HEK293 (cell line): ENCODE data around the gene CDC42EP5.
A peak's percentile ranks its signal among the peaks of the same experiment; 100 is the strongest.

ENCODE experiments used
- CTCF ChIA-PET: fragments of 350-600 bp; formaldehyde crosslinking; extraction: SDS; loops from one replicate; lab custom pipeline; 2021; ENCODE audit warnings: antibody characterized with exemption; lab: Yijun Ruan, JAX
- POLR2A ChIA-PET: fragments of 300-600 bp; formaldehyde crosslinking; extraction: SDS; loops from one replicate; lab custom pipeline; 2020; ENCODE audit warnings: antibody characterized with exemption, inconsistent platforms; lab: Yijun Ruan, JAX
- H3K27ac ChIP-seq: fragments of 200-500 bp; sonication (Bioruptor generic); 2 replicates; pipeline ENCODE4 v1.5.1; 2014; ENCODE audit warnings: low read depth, low read length, control low read depth, inconsistent platforms; ENCODE audit errors: extremely low read depth
- H3K36me3 ChIP-seq, 2 experiments: fragments of 200-500 bp in 1 of 2; sonication (Bioruptor generic) in 1 of 2; 1 replicate in 1 of 2; 2 replicates in 1 of 2; pipeline ENCODE4 v1.5.1; 2014 to 2017; ENCODE audit warnings: inconsistent platforms in 2 of 2, low read length in 2 of 2; ENCODE audit not compliant: control insufficient read depth in 2 of 2, insufficient read depth in 1 of 2
- H3K4me1 ChIP-seq: fragments of 200-500 bp; sonication (Bioruptor generic); 2 replicates; pipeline ENCODE4 v1.5.1; 2014; ENCODE audit warnings: mild to moderate bottlenecking, low read length, inconsistent platforms; ENCODE audit not compliant: control insufficient read depth, insufficient read depth
- H3K4me3 ChIP-seq: 2 replicates; pipeline ENCODE4 v1.5.1; 2011; ENCODE audit warnings: low read depth, mild to moderate bottlenecking, control low read depth, low read length, moderate library complexity
- H3K9me3 ChIP-seq: fragments of 200-500 bp; sonication (Bioruptor generic); 2 replicates; pipeline ENCODE4 v1.5.1; 2014; ENCODE audit warnings: low read depth, low read length, inconsistent platforms; ENCODE audit not compliant: control insufficient read depth, insufficient read depth
- ELK4 ChIP-seq: IDR thresholded peaks from 2 replicates; pipeline ENCODE4 v1.6.1; 2011; ENCODE audit warnings: mild to moderate bottlenecking, low read depth, low read length, borderline replicate concordance
- INSM2 ChIP-seq: fragments of 450-650 bp; formaldehyde crosslinking; IDR thresholded peaks from 2 replicates; pipeline ENCODE4 v1.5.1; 2016; ENCODE audit warnings: missing biosample characterization, missing genetic modification characterization
- KLF1 ChIP-seq: fragments of 450-650 bp; formaldehyde crosslinking; IDR thresholded peaks from 2 replicates; pipeline ENCODE4 v1.5.1; 2016; ENCODE audit warnings: missing biosample characterization, missing genetic modification characterization
- KLF16 ChIP-seq: fragments of 450-650 bp; formaldehyde crosslinking; IDR thresholded peaks from 2 replicates; pipeline ENCODE4 v1.5.1; 2017; ENCODE audit warnings: missing biosample characterization, missing genetic modification characterization
- KLF9 ChIP-seq: fragments of 450-650 bp; formaldehyde crosslinking; IDR thresholded peaks from 2 replicates; pipeline ENCODE4 v1.5.1; 2016; ENCODE audit warnings: missing biosample characterization, missing genetic modification characterization, low read depth
- OVOL3 ChIP-seq: fragments of 450-650 bp; formaldehyde crosslinking; IDR thresholded peaks from 2 replicates; pipeline ENCODE4 v1.5.1; 2016; ENCODE audit warnings: missing biosample characterization, missing genetic modification characterization
- YY2 ChIP-seq: fragments of 450-650 bp; formaldehyde crosslinking; IDR thresholded peaks from 2 replicates; pipeline ENCODE4 v1.5.1; 2016; ENCODE audit warnings: missing biosample characterization, missing genetic modification characterization
- ZBTB48 ChIP-seq: fragments of 450-650 bp; formaldehyde crosslinking; IDR thresholded peaks from 2 replicates; pipeline ENCODE4 v1.5.1; 2016; ENCODE audit warnings: missing biosample characterization, missing genetic modification characterization
- ZNF132 ChIP-seq: fragments of 450-650 bp; formaldehyde crosslinking; IDR thresholded peaks from 2 replicates; pipeline ENCODE4 v1.5.1; 2017; ENCODE audit warnings: missing biosample characterization, missing genetic modification characterization, borderline replicate concordance
- ZNF341 ChIP-seq: fragments of 450-650 bp; formaldehyde crosslinking; IDR thresholded peaks from 2 replicates; pipeline ENCODE4; 2016; ENCODE audit warnings: low read depth, missing biosample characterization, missing genetic modification characterization
- ZNF423 ChIP-seq: fragments of 450-650 bp; formaldehyde crosslinking; IDR thresholded peaks from 2 replicates; pipeline ENCODE4 v1.5.1; 2016; ENCODE audit warnings: missing biosample characterization, missing genetic modification characterization
- ZNF48 ChIP-seq: fragments of 450-650 bp; formaldehyde crosslinking; IDR thresholded peaks from 2 replicates; pipeline ENCODE4 v1.5.1; 2016; ENCODE audit warnings: missing biosample characterization, missing genetic modification characterization
- ZNF518A ChIP-seq: fragments of 450-650 bp; formaldehyde crosslinking; conservative IDR thresholded peaks from 2 replicates; pipeline ENCODE4 v1.5.1; 2016; ENCODE audit warnings: low read depth, missing biosample characterization, missing genetic modification characterization
- ZNF555 ChIP-seq: fragments of 450-650 bp; formaldehyde crosslinking; conservative IDR thresholded peaks from 2 replicates; pipeline ENCODE4 v1.5.1; 2017; ENCODE audit warnings: missing biosample characterization, mild to moderate bottlenecking, missing genetic modification characterization, inconsistent platforms
- ZNF629 ChIP-seq: fragments of 450-650 bp; formaldehyde crosslinking; IDR thresholded peaks from 2 replicates; pipeline ENCODE4 v1.5.1; 2017; ENCODE audit warnings: missing biosample characterization, missing genetic modification characterization
- ZNF747 ChIP-seq: fragments of 450-650 bp; formaldehyde crosslinking; IDR thresholded peaks from 2 replicates; pipeline ENCODE4 v1.5.1; 2016; ENCODE audit warnings: missing biosample characterization, missing genetic modification characterization
- ZNF768 ChIP-seq: fragments of 450-650 bp; formaldehyde crosslinking; IDR thresholded peaks from 2 replicates; pipeline ENCODE4 v1.5.1; 2018; ENCODE audit warnings: missing biosample characterization, mild to moderate bottlenecking, missing genetic modification characterization
- ZNF830 ChIP-seq: fragments of 450-650 bp; IDR thresholded peaks from 2 replicates; pipeline ENCODE4 v1.5.0; 2018; ENCODE audit warnings: missing biosample characterization, missing genetic modification characterization, low read depth, mild to moderate bottlenecking, moderate library complexity
- ZSCAN16 ChIP-seq: fragments of 450-650 bp; formaldehyde crosslinking; IDR thresholded peaks from 2 replicates; pipeline ENCODE4 v1.5.1; 2016; ENCODE audit warnings: missing biosample characterization, missing genetic modification characterization
- TF ChIP-seq, protein P1 (sequence below): fragments of 450-650 bp; formaldehyde crosslinking; IDR thresholded peaks from 2 replicates; pipeline ENCODE4 v1.5.1; 2016; ENCODE audit warnings: missing biosample characterization, missing genetic modification characterization
- TF ChIP-seq, protein P2 (sequence below): fragments of 450-650 bp; formaldehyde crosslinking; IDR thresholded peaks from 2 replicates; pipeline ENCODE4 v1.5.0; 2017; ENCODE audit warnings: missing biosample characterization, missing genetic modification characterization, borderline replicate concordance
- TF ChIP-seq, protein P3 (sequence below): fragments of 450-650 bp; formaldehyde crosslinking; optimal IDR thresholded peaks from 2 replicates; pipeline ENCODE3; 2016; ENCODE audit warnings: missing biosample characterization, mild to moderate bottlenecking, missing genetic modification characterization

CDC42EP5 gene

GRCh38 chr19:54448774-54449700, 24.1 kb downstream of the CDC42EP5 start, which contains the start of gene LENG8:
Gene LENG8, plus strand, starts transcription at chr19:54449199. Its CDS starts 2,146 bp downstream, at chr19:54451345.
- peaks cover 29% of the 10 kb centered on the region for H3K4me1 ChIP-seq
- POLR2A ChIA-PET = interaction anchor here (0.5 to 3.4 kb wide), 24 partner anchors 10 to 1027 kb away, joined by 3 to 64 read pairs (median 6); partner anchors contain the start of genes CDC42EP5, CNOT3, LENG9 and MBOAT7
- CTCF ChIA-PET = interaction anchor here (0.6 to 4.8 kb wide), 8 partner anchors 11 to 58 kb away, joined by 3 to 43 read pairs (median 4); partner anchors contain the start of gene CDC42EP5
- H3K4me3 ChIP-seq = peak within 1 kb of the TSS; percentile 96
- H3K27ac ChIP-seq = peak within 1 kb of the TSS; percentile 90
- H3K9me3 ChIP-seq = no peaks in the 10 kb centered on the region
- peaks cover 42 to 53% of the 10 kb centered on the region in 2 experiments for H3K36me3 ChIP-seq
- TF ChIP-seq ZNF518A (no peak), ZNF132 (tag by site-specific recombination) (no peak), ELK4 (peak; percentile 95), ZNF629 (tag by site-specific recombination) (peak; percentile 99), ZNF48 (tag by site-specific recombination) (no peak), OVOL3 (no peak; the same call in 1 of the 2 replicates), ZNF423 (peak; percentile 58; the same call in 1 of the 2 replicates), KLF16 (peak; percentile 55; the same call in 1 of the 2 replicates), INSM2 (0 out of 2 replicates have a peak, but pooled peaks have one; percentile 12), ZNF830 (no peak), KLF1 (tag by site-specific recombination) (peak; percentile 66), ZNF555 (tag by site-specific recombination) (no peak), ZNF747 (no peak), ZBTB48 (tag by site-specific recombination) (no peak), KLF9 (tag by site-specific recombination) (0 out of 2 replicates have a peak, but pooled peaks have one; percentile 56), ZNF341 (tag by site-specific recombination) (peak; percentile 51; the same call in 1 of the 2 replicates), YY2 (tag by site-specific recombination) (peak; percentile 17; the same call in 1 of the 2 replicates), ZNF768 (tag by site-specific recombination) (peak; percentile 10; the same call in 1 of the 2 replicates), ZSCAN16 (tag by site-specific recombination) (peak; percentile 18; the same call in 1 of the 2 replicates)
- TF ChIP-seq, protein P1, sequence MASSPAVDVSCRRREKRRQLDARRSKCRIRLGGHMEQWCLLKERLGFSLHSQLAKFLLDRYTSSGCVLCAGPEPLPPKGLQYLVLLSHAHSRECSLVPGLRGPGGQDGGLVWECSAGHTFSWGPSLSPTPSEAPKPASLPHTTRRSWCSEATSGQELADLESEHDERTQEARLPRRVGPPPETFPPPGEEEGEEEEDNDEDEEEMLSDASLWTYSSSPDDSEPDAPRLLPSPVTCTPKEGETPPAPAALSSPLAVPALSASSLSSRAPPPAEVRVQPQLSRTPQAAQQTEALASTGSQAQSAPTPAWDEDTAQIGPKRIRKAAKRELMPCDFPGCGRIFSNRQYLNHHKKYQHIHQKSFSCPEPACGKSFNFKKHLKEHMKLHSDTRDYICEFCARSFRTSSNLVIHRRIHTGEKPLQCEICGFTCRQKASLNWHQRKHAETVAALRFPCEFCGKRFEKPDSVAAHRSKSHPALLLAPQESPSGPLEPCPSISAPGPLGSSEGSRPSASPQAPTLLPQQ = peak; percentile 75
- TF ChIP-seq, protein P2, sequence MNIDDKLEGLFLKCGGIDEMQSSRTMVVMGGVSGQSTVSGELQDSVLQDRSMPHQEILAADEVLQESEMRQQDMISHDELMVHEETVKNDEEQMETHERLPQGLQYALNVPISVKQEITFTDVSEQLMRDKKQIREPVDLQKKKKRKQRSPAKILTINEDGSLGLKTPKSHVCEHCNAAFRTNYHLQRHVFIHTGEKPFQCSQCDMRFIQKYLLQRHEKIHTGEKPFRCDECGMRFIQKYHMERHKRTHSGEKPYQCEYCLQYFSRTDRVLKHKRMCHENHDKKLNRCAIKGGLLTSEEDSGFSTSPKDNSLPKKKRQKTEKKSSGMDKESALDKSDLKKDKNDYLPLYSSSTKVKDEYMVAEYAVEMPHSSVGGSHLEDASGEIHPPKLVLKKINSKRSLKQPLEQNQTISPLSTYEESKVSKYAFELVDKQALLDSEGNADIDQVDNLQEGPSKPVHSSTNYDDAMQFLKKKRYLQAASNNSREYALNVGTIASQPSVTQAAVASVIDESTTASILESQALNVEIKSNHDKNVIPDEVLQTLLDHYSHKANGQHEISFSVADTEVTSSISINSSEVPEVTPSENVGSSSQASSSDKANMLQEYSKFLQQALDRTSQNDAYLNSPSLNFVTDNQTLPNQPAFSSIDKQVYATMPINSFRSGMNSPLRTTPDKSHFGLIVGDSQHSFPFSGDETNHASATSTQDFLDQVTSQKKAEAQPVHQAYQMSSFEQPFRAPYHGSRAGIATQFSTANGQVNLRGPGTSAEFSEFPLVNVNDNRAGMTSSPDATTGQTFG = no peak
- TF ChIP-seq, protein P3, sequence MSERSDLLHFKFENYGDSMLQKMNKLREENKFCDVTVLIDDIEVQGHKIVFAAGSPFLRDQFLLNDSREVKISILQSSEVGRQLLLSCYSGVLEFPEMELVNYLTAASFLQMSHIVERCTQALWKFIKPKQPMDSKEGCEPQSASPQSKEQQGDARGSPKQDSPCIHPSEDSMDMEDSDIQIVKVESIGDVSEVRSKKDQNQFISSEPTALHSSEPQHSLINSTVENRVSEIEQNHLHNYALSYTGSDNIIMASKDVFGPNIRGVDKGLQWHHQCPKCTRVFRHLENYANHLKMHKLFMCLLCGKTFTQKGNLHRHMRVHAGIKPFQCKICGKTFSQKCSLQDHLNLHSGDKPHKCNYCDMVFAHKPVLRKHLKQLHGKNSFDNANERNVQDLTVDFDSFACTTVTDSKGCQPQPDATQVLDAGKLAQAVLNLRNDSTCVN = peak; percentile 86
